Endothelial cell of umbilical vein (primary cell): Measurements from ENCODE around the gene GMCL1. TPM values are rescaled to one million over a fixed set of nuclear protein-coding genes. Genes with fewer than 3 reads are reported as not detected.

ENCODE experiments used
- BruUV-seq: library from RNA; stranded (reverse); fragments of 400-500 nt; replicated peaks from 2 replicates; lab custom pipeline; 2021; lab: Mats Ljungman, UMichigan
- CTCF ChIA-PET: fragments of 300-600, 350-600 bp; sonication (Branson Sonifier 250); formaldehyde crosslinking; loops from one replicate; lab custom pipeline; 2021; ENCODE audit warnings: antibody characterized with exemption, inconsistent platforms; lab: Charles Lee
- POLR2A ChIA-PET: fragments of 300-600, 350-600 bp; sonication (Branson Sonifier 250); formaldehyde crosslinking; loops from one replicate; lab custom pipeline; 2021; ENCODE audit warnings: antibody characterized with exemption, inconsistent platforms; lab: Charles Lee
- DNase-seq: peaks from one replicate; pipeline ENCODE4 v3.0.0-alpha.2; 2011; ENCODE audit warnings: low read depth, low spot score
- FAIRE-seq: peaks from 2 replicates; lab custom pipeline; 2011; peaks lifted over from hg19 to GRCh38; lab: Jason Lieb, UNC
- H2AFZ ChIP-seq: 2 replicates; pipeline ENCODE4 v1.6.0; 2012; ENCODE audit warnings: low read depth, low read length, control low read depth, inconsistent platforms
- H3K27ac ChIP-seq: 2 replicates; pipeline ENCODE4 v1.5.1; 2011; ENCODE audit warnings: low read depth, mild to moderate bottlenecking, control low read depth, low read length, moderate library complexity; ENCODE audit not compliant: insufficient read depth
- H3K27me3 ChIP-seq, 2 experiments: 2 replicates each; pipeline versions ENCODE4 v1.6.0 to v1.6.1; 2011; ENCODE audit warnings: low read length in 2 of 2, mixed read lengths in 1 of 2; ENCODE audit not compliant: control insufficient read depth in 2 of 2, insufficient read depth in 2 of 2
- H3K36me3 ChIP-seq, 2 experiments: 2 replicates in 1 of 2; 3 replicates in 1 of 2; pipeline ENCODE4 v1.5.1; 2011; ENCODE audit warnings: low read length in 2 of 2, mild to moderate bottlenecking in 1 of 2, moderate library complexity in 1 of 2; ENCODE audit not compliant: control insufficient read depth in 2 of 2, insufficient read depth in 2 of 2; ENCODE audit errors: extremely low read depth in 1 of 2
- H3K4me1 ChIP-seq: 3 replicates; pipeline ENCODE4 v1.5.1; 2011; ENCODE audit warnings: mild to moderate bottlenecking, low read length; ENCODE audit not compliant: control insufficient read depth, insufficient read depth; ENCODE audit errors: extremely low read depth
- H3K4me2 ChIP-seq: 2 replicates; pipeline ENCODE4 v1.6.1; 2011; ENCODE audit warnings: low read length, control low read depth, mixed read lengths; ENCODE audit not compliant: insufficient read depth
- H3K4me3 ChIP-seq, 3 experiments: fragments of 200-600 bp in 1 of 3; sonication (generic), shearing (Covaris generic) in 1 of 3; replicated peaks in 1 of 3; 2 replicates each; pipeline ENCODE4 v1.5.1; 2011 to 2016; ENCODE audit warnings: control low read depth in 3 of 3, low read length in 3 of 3, mild to moderate bottlenecking in 2 of 3, inconsistent platforms in 1 of 3, low read depth in 1 of 3, moderate library complexity in 1 of 3; ENCODE audit not compliant: insufficient read depth in 1 of 3
- H3K79me2 ChIP-seq: 2 replicates; pipeline ENCODE4 v1.6.0; 2012; ENCODE audit warnings: low read length, inconsistent platforms; ENCODE audit not compliant: control insufficient read depth, insufficient read depth
- H3K9ac ChIP-seq: replicated peaks from 2 replicates; pipeline ENCODE3; 2011; ENCODE audit warnings: low read length, control low read depth; ENCODE audit not compliant: insufficient read depth; ENCODE audit errors: extremely low read depth
- H3K9me1 ChIP-seq: replicated peaks from 3 replicates; pipeline ENCODE4 v1.6.0; 2011; ENCODE audit warnings: mild to moderate bottlenecking, low read length; ENCODE audit not compliant: control insufficient read depth, insufficient read depth; ENCODE audit errors: extremely low read depth
- H3K9me3 ChIP-seq: replicated peaks from 2 replicates; pipeline ENCODE4 v1.5.1; 2012; ENCODE audit warnings: low read length, inconsistent platforms; ENCODE audit not compliant: control insufficient read depth, insufficient read depth
- H4K20me1 ChIP-seq: replicated peaks from 2 replicates; pipeline ENCODE3; 2011; ENCODE audit warnings: mild to moderate bottlenecking, low read length; ENCODE audit not compliant: control insufficient read depth, insufficient read depth; ENCODE audit errors: extremely low read depth
- CTCF ChIP-seq, 2 donors: IDR thresholded peaks; 1 replicate in 1 of 2; 2 replicates in 1 of 2; pipeline ENCODE4 v1.5.1; 2011; ENCODE audit warnings: low read length in 2 of 2, mild to moderate bottlenecking in 2 of 2, moderate library complexity in 2 of 2, control low read depth in 1 of 2, inconsistent platforms in 1 of 2, low read depth in 1 of 2; ENCODE audit not compliant: insufficient read depth in 1 of 2; ENCODE audit errors: extremely low read depth in 1 of 2
- EZH2 ChIP-seq: IDR thresholded peaks from 2 replicates; pipeline ENCODE4 v1.6.1; 2012; ENCODE audit warnings: borderline replicate concordance, low read depth, mild to moderate bottlenecking, moderate library complexity, low read length, inconsistent platforms; ENCODE audit not compliant: severe bottlenecking
- FOS ChIP-seq: IDR thresholded peaks from 2 replicates; pipeline ENCODE4 v1.6.1; 2011; ENCODE audit warnings: mild to moderate bottlenecking, low read length, moderate library complexity, borderline replicate concordance; ENCODE audit not compliant: insufficient read depth
- GATA2 ChIP-seq: IDR thresholded peaks from 2 replicates; pipeline ENCODE4 v1.7.0; 2011; ENCODE audit warnings: low read depth, mild to moderate bottlenecking, moderate library complexity, mixed read lengths, low read length; ENCODE audit not compliant: insufficient read length, insufficient read depth
- JUN ChIP-seq: IDR thresholded peaks from 2 replicates; pipeline ENCODE4 v1.6.1; 2011; ENCODE audit warnings: borderline replicate concordance, low read depth; ENCODE audit not compliant: insufficient read length, insufficient read depth
- MAX ChIP-seq: IDR thresholded peaks from 2 replicates; pipeline ENCODE4 v1.6.1; 2011; ENCODE audit not compliant: insufficient read depth, insufficient read length
- MYC ChIP-seq: IDR thresholded peaks from one replicate; pipeline ENCODE4 v1.6.1; 2011; ENCODE audit warnings: mild to moderate bottlenecking, low read depth, low read length
- POLR2A ChIP-seq: IDR thresholded peaks from 2 replicates; pipeline ENCODE4 v1.6.1; 2012; ENCODE audit warnings: low read depth, mild to moderate bottlenecking, control low read depth, low read length
- POLR2AphosphoS5 ChIP-seq: IDR thresholded peaks from 2 replicates; pipeline ENCODE4 v1.6.1; 2012; ENCODE audit warnings: low read depth, mild to moderate bottlenecking, control low read depth, low read length, moderate library complexity; ENCODE audit not compliant: insufficient read depth
- dilution Hi-C: fragments of 300-500 bp; cut with MboI; formaldehyde crosslinking; loops from one replicate; pipeline ENCODE4 v1.15.0; 2019; ENCODE audit warnings: low sequenced_read_pairs; ENCODE audit not compliant: extremely low pct_ligation_motif_present
- intact Hi-C: fragments of 100-400 bp; cut with micrococcal nuclease; formaldehyde crosslinking; loops from one replicate; pipeline ENCODE4 v1.10.0; 2022
- polyA plus RNA-seq, 4 experiments: library from polyadenylated mRNA; depleted of rRNA in 3 of 4; stranded (reverse) in 3 of 4; unstranded in 1 of 4; fragments of >200 nt; gene quantifications; 2 replicates each; pipeline versions ENCODE4 v1.2.1 to v1.2.3, GENCODE V29; 2011 to 2012; ENCODE audit warnings: missing spikeins in 1 of 4
- total RNA-seq: library from RNA; stranded (reverse); gene quantifications from 2 replicates; pipeline ENCODE4 v1.2.3, GENCODE V29; 2021

The GMCL1 gene
- total and polyA plus RNA-seq, 2 donors (not counting 3 experiments of a cell fraction or from before 2014, with no cell fraction given) = 4.2 to 14.6 TPM

GRCh38 chr2:69902213-69902922 lies 72.9 kb downstream of the GMCL1 start:
- H3K27me3 ChIP-seq = no peaks in the 10 kb centered on the region
- no peaks in the 10 kb centered on the region for H3K4me1 ChIP-seq
- dilution Hi-C loops (no loop called here), intact Hi-C loops (no loop called here)
- H3K4me3 ChIP-seq = no peak overlapping the region
- peaks cover 8% of the 10 kb centered on the region for H3K79me2 ChIP-seq
- H3K9me1 ChIP-seq = no peaks in the 10 kb centered on the region
- DNase-seq (no peak), FAIRE-seq (no peak)
- peaks cover 9 to 22% of the 10 kb centered on the region in 2 experiments for H3K36me3 ChIP-seq
- H3K9me3 ChIP-seq = no peaks in the 10 kb centered on the region
- ChIA-PET CTCF (interaction anchor here (4.4 kb wide), 1 partner anchor 178 kb away, joined by 22 read pairs; no protein-coding TSS in a partner anchor), POLR2A (no interaction called here)
- no peak overlapping the region for H2AFZ ChIP-seq
- no peak overlapping the region for H3K4me2 ChIP-seq
- H3K9ac ChIP-seq = no peak overlapping the region
- BruUV-seq = no TSS peak
- no peak for TF ChIP-seq MAX
- TF ChIP-seq POLR2AphosphoS5 = no peak
- no peak for TF ChIP-seq GATA2
- TF ChIP-seq EZH2 = no peak
- TF ChIP-seq JUN = no peak
- TF ChIP-seq POLR2A = no peak
- TF ChIP-seq MYC = no peak
- no peak for TF ChIP-seq CTCF (IDR thresholded peaks at IDR 0.05; ENCODE audit: extremely low read depth in 1 of 2, insufficient read depth in 1 of 2, low read depth in 1 of 2, low read length in 2 of 2)
- TF ChIP-seq FOS = no peak
- H4K20me1 ChIP-seq = no peaks in the 10 kb centered on the region
- no peak overlapping the region for H3K27ac ChIP-seq
